CD14-positive monocyte (primary cell): Measurements from ENCODE around the gene PGR. TPM values are rescaled to one million over a fixed set of nuclear protein-coding genes. Genes with fewer than 3 reads are reported as not detected.

Experiments used
- DNase-seq, 3 donors: peaks; one replicate each; pipeline ENCODE4 v3.0.0-alpha.2; 2011 to 2022
- H2AFZ ChIP-seq: 2 replicates; pipeline ENCODE4 v1.6.0; 2012; ENCODE audit warnings: mild to moderate bottlenecking, low read depth, low read length, inconsistent platforms; ENCODE audit not compliant: insufficient read depth, poor library complexity, severe bottlenecking
- H3K27ac ChIP-seq, 2 donors: 1 replicate in 1 of 2; 2 replicates in 1 of 2; pipeline ENCODE4 v1.5.1; 2012 to 2013; ENCODE audit warnings: low read length in 2 of 2, control low read depth in 1 of 2, inconsistent platforms in 1 of 2, low read depth in 1 of 2, mild to moderate bottlenecking in 1 of 2
- H3K27me3 ChIP-seq, 2 donors: one replicate each; pipeline versions ENCODE4 v1.6.0 to v1.6.1; 2011 to 2013; ENCODE audit warnings: low read length in 2 of 2; ENCODE audit not compliant: control insufficient read depth in 2 of 2, insufficient read depth in 2 of 2
- H3K36me3 ChIP-seq, 2 donors: replicated peaks in 1 of 2; 1 replicate in 1 of 2; 2 replicates in 1 of 2; pipeline versions ENCODE4 v1.5.1 to v1.6.1; 2012 to 2013; ENCODE audit warnings: low read length in 2 of 2, control low read depth in 1 of 2, inconsistent platforms in 1 of 2, mild to moderate bottlenecking in 1 of 2; ENCODE audit not compliant: insufficient read depth in 2 of 2, control insufficient read depth in 1 of 2
- H3K4me1 ChIP-seq, 2 donors: 1 replicate in 1 of 2; 2 replicates in 1 of 2; pipeline versions ENCODE4 v1.5.1 to v1.6.1; 2012 to 2013; ENCODE audit warnings: low read length in 2 of 2, control low read depth in 1 of 2, inconsistent platforms in 1 of 2, mild to moderate bottlenecking in 1 of 2, moderate library complexity in 1 of 2; ENCODE audit not compliant: insufficient read depth in 2 of 2, control insufficient read depth in 1 of 2
- H3K4me2 ChIP-seq: replicated peaks from 2 replicates; pipeline ENCODE3; 2012; ENCODE audit warnings: low read length, moderate library complexity, mild to moderate bottlenecking; ENCODE audit not compliant: poor library complexity, severe bottlenecking; ENCODE audit errors: extremely low read depth
- H3K4me3 ChIP-seq, 3 experiments: fragments of 200-600 bp in 1 of 3; sonication (generic) in 1 of 3; replicated peaks in 1 of 3; 1 replicate in 2 of 3; 2 replicates in 1 of 3; pipeline ENCODE4 v1.5.1; 2011 to 2013; ENCODE audit warnings: low read length in 3 of 3, mild to moderate bottlenecking in 3 of 3, control low read depth in 2 of 3, low read depth in 2 of 3, inconsistent platforms in 1 of 3, moderate library complexity in 1 of 3
- H3K79me2 ChIP-seq: 2 replicates; pipeline ENCODE4 v1.6.0; 2012; ENCODE audit warnings: mild to moderate bottlenecking, control low read depth, inconsistent platforms, low read length, moderate library complexity; ENCODE audit not compliant: insufficient read depth
- H3K9ac ChIP-seq: 2 replicates; pipeline ENCODE4 v1.6.0; 2017; ENCODE audit warnings: low read length, mild to moderate bottlenecking; ENCODE audit not compliant: insufficient read depth, poor library complexity, severe bottlenecking
- H3K9me3 ChIP-seq, 2 donors: replicated peaks in 1 of 2; 1 replicate in 1 of 2; 2 replicates in 1 of 2; pipeline versions ENCODE4 v1.5.1 to v1.6.1; 2012 to 2013; ENCODE audit warnings: low read length in 2 of 2, control low read depth in 1 of 2; ENCODE audit not compliant: control insufficient read depth in 1 of 2, insufficient read depth in 1 of 2
- H4K20me1 ChIP-seq: 2 replicates; pipeline ENCODE4 v1.6.0; 2012; ENCODE audit warnings: mild to moderate bottlenecking, low read length, control low read depth, moderate library complexity; ENCODE audit not compliant: insufficient read depth
- H3K27ac Mint-ChIP-seq, 7 donors: one replicate each; pipeline ENCODE4 v1.8.0; 2020; ENCODE audit warnings: mild to moderate bottlenecking in 7 of 7, mixed read lengths in 7 of 7, moderate library complexity in 6 of 7, inconsistent platforms in 2 of 7
- H3K27me3 Mint-ChIP-seq, 3 donors: one replicate each; pipeline ENCODE4 v1.8.0; 2021 to 2022; ENCODE audit warnings: low read depth in 3 of 3, mild to moderate bottlenecking in 3 of 3, mixed read lengths in 3 of 3, moderate library complexity in 3 of 3, inconsistent platforms in 1 of 3
- H3K36me3 Mint-ChIP-seq, 2 donors: one replicate each; pipeline ENCODE4 v1.8.0; 2020; ENCODE audit warnings: mixed read lengths in 2 of 2, inconsistent platforms in 1 of 2, mild to moderate bottlenecking in 1 of 2
- H3K4me1 Mint-ChIP-seq: one replicate; pipeline ENCODE4 v1.8.0; 2020; ENCODE audit warnings: mild to moderate bottlenecking, mixed read lengths
- H3K4me3 Mint-ChIP-seq, 2 donors: one replicate each; pipeline ENCODE4 v1.8.0; 2020; ENCODE audit warnings: mild to moderate bottlenecking in 2 of 2, mixed read lengths in 2 of 2, moderate library complexity in 1 of 2
- H3K9me3 Mint-ChIP-seq, 7 donors: one replicate each; pipeline ENCODE4 v1.8.0; 2020 to 2022; ENCODE audit warnings: mixed read lengths in 7 of 7, mild to moderate bottlenecking in 6 of 7, moderate library complexity in 6 of 7, inconsistent platforms in 2 of 7
- WGBS: methylation state at CpG from one replicate; pipeline ENCODE4 v1.1.5; 2013; ENCODE audit warnings: missing lambda C conversion rate; ENCODE audit not compliant: insufficient coverage; 5-methylcytosine and 5-hydroxymethylcytosine counted together
- intact Hi-C, 2 donors: fragments of 100-400 bp; cut with micrococcal nuclease; formaldehyde crosslinking; loops; one replicate each; pipeline versions ENCODE4 v1.15.0 to v1.15.1; 2023
- polyA plus RNA-seq, 3 donors: library from polyadenylated mRNA; depleted of rRNA in 1 of 3; unstranded in 2 of 3; stranded (reverse) in 1 of 3; fragments of 300-500 nt in 2 of 3; fragments of >200 nt in 1 of 3; fragmentation: Illumina TruSeq in 2 of 3; gene quantifications; 1 replicate in 2 of 3; 2 replicates in 1 of 3; pipeline ENCODE4 v1.2.3, GENCODE V29; 2012 to 2021
- TF ChIP-seq, protein P1 (sequence below): fragments of 200-600 bp; IDR thresholded peaks from one replicate; pipeline ENCODE4 v1.8.0; 2022; ENCODE audit warnings: antibody characterized with exemption, mild to moderate bottlenecking

PGR gene
- polyA plus RNA-seq, 3 donors, result not detected

DNA sequence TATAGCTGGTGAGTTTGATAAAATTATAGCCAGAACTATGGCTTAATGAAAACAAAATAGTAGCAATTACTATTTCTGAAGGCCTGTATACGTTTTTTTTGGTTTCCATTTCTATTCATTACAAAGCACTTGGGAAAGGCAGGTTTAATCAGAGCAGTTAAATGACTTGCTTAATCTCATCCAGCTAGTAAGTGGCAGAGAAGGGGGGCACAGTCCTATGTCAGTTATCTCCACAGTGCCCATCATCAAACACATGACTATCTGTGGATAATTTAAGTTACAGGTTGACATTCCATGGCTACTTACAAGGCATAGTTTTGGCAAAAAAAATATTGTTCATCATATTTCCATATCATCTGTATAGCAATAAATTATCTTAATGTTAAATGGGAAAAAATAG is 93.7 kb downstream of the PGR start:
- Histone ChIP-seq H3K27ac (no peak overlapping the region), H2AFZ (no peak overlapping the region), H3K36me3 (no peaks in the 10 kb centered on the region), H3K9ac (no peak overlapping the region), H4K20me1 (no peaks in the 10 kb centered on the region), H3K9me3 (no peaks in the 10 kb centered on the region), H3K4me2 (no peak overlapping the region), H3K4me3 (no peak overlapping the region), H3K27me3 (no peaks in the 10 kb centered on the region), H3K4me1 (no peaks in the 10 kb centered on the region), H3K79me2 (no peaks in the 10 kb centered on the region)
- DNase-seq, result no peak
- H3K27me3 Mint-ChIP-seq, result no peaks in the 10 kb centered on the region
- H3K27ac Mint-ChIP-seq, result no peak overlapping the region
- H3K36me3 Mint-ChIP-seq, result no peaks in the 10 kb centered on the region
- TF ChIP-seq, protein P1, sequence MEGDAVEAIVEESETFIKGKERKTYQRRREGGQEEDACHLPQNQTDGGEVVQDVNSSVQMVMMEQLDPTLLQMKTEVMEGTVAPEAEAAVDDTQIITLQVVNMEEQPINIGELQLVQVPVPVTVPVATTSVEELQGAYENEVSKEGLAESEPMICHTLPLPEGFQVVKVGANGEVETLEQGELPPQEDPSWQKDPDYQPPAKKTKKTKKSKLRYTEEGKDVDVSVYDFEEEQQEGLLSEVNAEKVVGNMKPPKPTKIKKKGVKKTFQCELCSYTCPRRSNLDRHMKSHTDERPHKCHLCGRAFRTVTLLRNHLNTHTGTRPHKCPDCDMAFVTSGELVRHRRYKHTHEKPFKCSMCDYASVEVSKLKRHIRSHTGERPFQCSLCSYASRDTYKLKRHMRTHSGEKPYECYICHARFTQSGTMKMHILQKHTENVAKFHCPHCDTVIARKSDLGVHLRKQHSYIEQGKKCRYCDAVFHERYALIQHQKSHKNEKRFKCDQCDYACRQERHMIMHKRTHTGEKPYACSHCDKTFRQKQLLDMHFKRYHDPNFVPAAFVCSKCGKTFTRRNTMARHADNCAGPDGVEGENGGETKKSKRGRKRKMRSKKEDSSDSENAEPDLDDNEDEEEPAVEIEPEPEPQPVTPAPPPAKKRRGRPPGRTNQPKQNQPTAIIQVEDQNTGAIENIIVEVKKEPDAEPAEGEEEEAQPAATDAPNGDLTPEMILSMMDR, result no peak
- H3K4me1 Mint-ChIP-seq, result no peaks in the 10 kb centered on the region
- no CpG with 5 or more reads among the region's 1 CpG for WGBS
- no peaks in the 10 kb centered on the region for H3K9me3 Mint-ChIP-seq
- intact Hi-C loops, result no loop called here
- H3K4me3 Mint-ChIP-seq, result no peak overlapping the region

DNA sequence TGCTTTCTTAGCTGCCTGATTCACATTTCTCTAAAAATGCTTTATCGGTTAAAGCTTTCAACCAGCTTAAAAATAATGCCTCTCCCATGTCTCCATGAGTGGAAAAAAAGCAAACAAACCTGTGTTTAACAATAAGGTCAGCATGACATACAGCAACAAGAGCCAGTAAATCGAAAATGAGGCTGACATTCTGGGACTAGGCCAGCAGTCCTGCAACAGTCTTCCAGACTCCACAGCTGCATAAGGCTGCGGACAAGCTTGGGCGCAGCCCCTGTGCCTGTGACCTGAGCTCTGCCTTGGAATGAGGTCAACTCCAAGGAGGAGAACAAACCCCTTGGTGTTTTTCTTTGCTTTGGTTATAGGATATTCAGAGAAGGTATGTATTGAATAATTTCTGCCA is 95.5 kb downstream of the PGR start:
- Histone ChIP-seq H4K20me1 (no peaks in the 10 kb centered on the region), H3K27me3 (no peaks in the 10 kb centered on the region), H3K9me3 (no peaks in the 10 kb centered on the region), H3K27ac (no peak overlapping the region), H3K9ac (no peak overlapping the region), H3K4me2 (no peak overlapping the region), H2AFZ (no peak overlapping the region), H3K36me3 (no peaks in the 10 kb centered on the region), H3K4me3 (no peak overlapping the region), H3K4me1 (no peaks in the 10 kb centered on the region), H3K79me2 (no peaks in the 10 kb centered on the region)
- Mint-ChIP-seq H3K4me3 (no peak overlapping the region), H3K36me3 (no peaks in the 10 kb centered on the region), H3K27me3 (no peaks in the 10 kb centered on the region), H3K4me1 (no peaks in the 10 kb centered on the region), H3K27ac (no peak overlapping the region), H3K9me3 (no peaks in the 10 kb centered on the region)
- intact Hi-C loops, result no loop called here
- TF ChIP-seq, protein P1, result no peak
- WGBS, result 78% methylated on average over 1 of the region's 4 CpGs
- DNase-seq, result no peak
